HEK293 (cell line): Measurements from ENCODE around the gene ASPRV1.

Experiments
- CTCF ChIA-PET: fragments of 350-600 bp; formaldehyde crosslinking; extraction: SDS; loops from one replicate; lab custom pipeline; 2021; ENCODE audit warnings: antibody characterized with exemption; lab: Yijun Ruan, JAX
- POLR2A ChIA-PET: fragments of 300-600 bp; formaldehyde crosslinking; extraction: SDS; loops from one replicate; lab custom pipeline; 2020; ENCODE audit warnings: antibody characterized with exemption, inconsistent platforms; lab: Yijun Ruan, JAX
- H3K27ac ChIP-seq: fragments of 200-500 bp; sonication (Bioruptor generic); 2 replicates; pipeline ENCODE4 v1.5.1; 2014; ENCODE audit warnings: low read depth, low read length, control low read depth, inconsistent platforms; ENCODE audit errors: extremely low read depth
- H3K36me3 ChIP-seq, 2 experiments: fragments of 200-500 bp in 1 of 2; sonication (Bioruptor generic) in 1 of 2; 1 replicate in 1 of 2; 2 replicates in 1 of 2; pipeline ENCODE4 v1.5.1; 2014 to 2017; ENCODE audit warnings: inconsistent platforms in 2 of 2, low read length in 2 of 2; ENCODE audit not compliant: control insufficient read depth in 2 of 2, insufficient read depth in 1 of 2
- H3K4me1 ChIP-seq: fragments of 200-500 bp; sonication (Bioruptor generic); 2 replicates; pipeline ENCODE4 v1.5.1; 2014; ENCODE audit warnings: mild to moderate bottlenecking, low read length, inconsistent platforms; ENCODE audit not compliant: control insufficient read depth, insufficient read depth
- H3K4me3 ChIP-seq: 2 replicates; pipeline ENCODE4 v1.5.1; 2011; ENCODE audit warnings: low read depth, mild to moderate bottlenecking, control low read depth, low read length, moderate library complexity
- H3K9me3 ChIP-seq: fragments of 200-500 bp; sonication (Bioruptor generic); 2 replicates; pipeline ENCODE4 v1.5.1; 2014; ENCODE audit warnings: low read depth, low read length, inconsistent platforms; ENCODE audit not compliant: control insufficient read depth, insufficient read depth
- BCL6B ChIP-seq: fragments of 450-650 bp; formaldehyde crosslinking; IDR thresholded peaks from 2 replicates; pipeline ENCODE4 v1.5.1; 2017; ENCODE audit warnings: missing biosample characterization, missing genetic modification characterization
- CTCF ChIP-seq: fragments of 450-650 bp; formaldehyde crosslinking; IDR thresholded peaks from 2 replicates; pipeline ENCODE4 v1.5.1; 2016; ENCODE audit warnings: missing biosample characterization, missing genetic modification characterization
- EGR2 ChIP-seq: fragments of 450-650 bp; formaldehyde crosslinking; IDR thresholded peaks from 2 replicates; pipeline ENCODE4 v1.5.1; 2016; ENCODE audit warnings: low read depth, missing biosample characterization, missing genetic modification characterization
- GLIS2 ChIP-seq: fragments of 450-650 bp; formaldehyde crosslinking; IDR thresholded peaks from 2 replicates; pipeline ENCODE4 v1.5.1; 2016; ENCODE audit warnings: missing biosample characterization, missing genetic modification characterization
- INSM2 ChIP-seq: fragments of 450-650 bp; formaldehyde crosslinking; IDR thresholded peaks from 2 replicates; pipeline ENCODE4 v1.5.1; 2016; ENCODE audit warnings: missing biosample characterization, missing genetic modification characterization
- KLF17 ChIP-seq: fragments of 450-650 bp; formaldehyde crosslinking; IDR thresholded peaks from 2 replicates; pipeline ENCODE4 v1.5.1; 2016; ENCODE audit warnings: missing biosample characterization, missing genetic modification characterization
- SALL2 ChIP-seq: fragments of 450-650 bp; formaldehyde crosslinking; IDR thresholded peaks from 2 replicates; pipeline ENCODE4 v1.5.0; 2017; ENCODE audit warnings: missing biosample characterization, mild to moderate bottlenecking, missing genetic modification characterization, borderline replicate concordance
- ZBTB6 ChIP-seq: fragments of 450-650 bp; formaldehyde crosslinking; IDR thresholded peaks from 2 replicates; pipeline ENCODE4 v1.5.1; 2017; ENCODE audit warnings: missing biosample characterization, missing genetic modification characterization
- ZBTB8A ChIP-seq: fragments of 450-650 bp; formaldehyde crosslinking; IDR thresholded peaks from 2 replicates; pipeline ENCODE4 v1.5.1; 2016; ENCODE audit warnings: missing biosample characterization, missing genetic modification characterization
- ZEB2 ChIP-seq: fragments of 450-650 bp; formaldehyde crosslinking; IDR thresholded peaks from 2 replicates; pipeline ENCODE4 v1.5.1; 2016; ENCODE audit warnings: missing biosample characterization, missing genetic modification characterization
- ZFP41 ChIP-seq: fragments of 450-650 bp; formaldehyde crosslinking; IDR thresholded peaks from 2 replicates; pipeline ENCODE4 v1.5.1; 2016; ENCODE audit warnings: missing biosample characterization, missing genetic modification characterization, borderline replicate concordance
- ZNF132 ChIP-seq: fragments of 450-650 bp; formaldehyde crosslinking; IDR thresholded peaks from 2 replicates; pipeline ENCODE4 v1.5.1; 2017; ENCODE audit warnings: missing biosample characterization, missing genetic modification characterization, borderline replicate concordance
- ZNF211 ChIP-seq: fragments of 450-650 bp; formaldehyde crosslinking; IDR thresholded peaks from 2 replicates; pipeline ENCODE4 v1.5.1; 2016; ENCODE audit warnings: low read depth, missing biosample characterization, missing genetic modification characterization
- ZNF473 ChIP-seq: fragments of 450-650 bp; formaldehyde crosslinking; IDR thresholded peaks from 2 replicates; pipeline ENCODE4 v1.5.1; 2017; ENCODE audit warnings: missing biosample characterization, missing genetic modification characterization
- ZNF645 ChIP-seq: fragments of 450-650 bp; formaldehyde crosslinking; IDR thresholded peaks from 2 replicates; pipeline ENCODE4; 2016; ENCODE audit warnings: missing biosample characterization, missing genetic modification characterization
- ZNF654 ChIP-seq: fragments of 450-650 bp; formaldehyde crosslinking; IDR thresholded peaks from 2 replicates; pipeline ENCODE4 v1.5.1; 2016; ENCODE audit warnings: low read depth, missing biosample characterization, missing genetic modification characterization
- ZNF704 ChIP-seq: fragments of 450-650 bp; formaldehyde crosslinking; IDR thresholded peaks from 2 replicates; pipeline ENCODE4 v1.5.1; 2016; ENCODE audit warnings: missing biosample characterization, missing genetic modification characterization
- ZSCAN4 ChIP-seq: fragments of 450-650 bp; formaldehyde crosslinking; IDR thresholded peaks from 2 replicates; pipeline ENCODE4 v1.5.1; 2017; ENCODE audit warnings: missing biosample characterization, missing genetic modification characterization

Gene ASPRV1

GRCh38 chr2:69911985-69912563, 49.4 kb downstream of the ASPRV1 start:
- CTCF ChIA-PET, result interaction anchor here (0.6 to 6.0 kb wide), 25 partner anchors 9 to 407 kb away, joined by 3 to 74 read pairs (median 4); partner anchors contain the start of genes FAM136A, PCYOX1, SNRNP27 and SNRPG
- no peak overlapping the region for H3K4me3 ChIP-seq
- POLR2A ChIA-PET, result interaction anchor here (1.4 kb wide), 1 partner anchor 381 kb away, joined by 3 read pairs; the partner anchor contains the start of gene SNRPG

More at GRCh38 chr2:69911985-69912563, 49.4 kb downstream of the ASPRV1 start:
- H3K4me1 ChIP-seq, result no peaks in the 10 kb centered on the region
- TF ChIP-seq INSM2, result no peak
- no peak for TF ChIP-seq SALL2 (tag by site-specific recombination)
- 0 out of 2 replicates have a peak, but pooled peaks have one; percentile 32 for TF ChIP-seq BCL6B (tag by site-specific recombination)
- TF ChIP-seq ZNF211 (tag by site-specific recombination), result no peak
- TF ChIP-seq KLF17 (tag by site-specific recombination), result no peak
- no peak for TF ChIP-seq ZEB2 (tag by site-specific recombination)
- no peak for TF ChIP-seq ZFP41 (tag by site-specific recombination)
- no peak for TF ChIP-seq ZBTB8A (tag by site-specific recombination)
- TF ChIP-seq ZBTB6, result no peak
- TF ChIP-seq ZNF704, result no peak
- peak; percentile 79 for TF ChIP-seq ZNF654 (tag by site-specific recombination)
- no peak for TF ChIP-seq EGR2 (tag by site-specific recombination)
- no peak for TF ChIP-seq ZNF132 (tag by site-specific recombination)
- no peak for TF ChIP-seq ZSCAN4 (tag by site-specific recombination)
- TF ChIP-seq CTCF (tag by site-specific recombination), result peak; percentile 45; the same call in 1 of the 2 replicates
- no peak for TF ChIP-seq ZNF645 (tag by site-specific recombination)
- no peak for TF ChIP-seq ZNF473 (tag by site-specific recombination)
- no peak for TF ChIP-seq GLIS2
- no peak overlapping the region for H3K27ac ChIP-seq
- peaks cover 16 to 44% of the 10 kb centered on the region in 2 experiments for H3K36me3 ChIP-seq
- no peaks in the 10 kb centered on the region for H3K9me3 ChIP-seq
